HepG2 (cell line): Measurements from ENCODE around the gene INSRR. TPM values are rescaled to one million over a fixed set of nuclear protein-coding genes. Genes with fewer than 3 reads are reported as not detected.
A peak's percentile ranks its signal among the peaks of the same experiment; 100 is the strongest.

Source experiments
- ATAC-seq: fragments of 200-7000 bp; cut with Tn5 transposase; 3 replicates; pipeline ENCODE4 v1.9.1; 2020; ENCODE audit warnings: mild to moderate bottlenecking, moderate library complexity
- BruUV-seq: library from RNA; stranded (reverse); fragments of 400-500 nt; replicated peaks from 2 replicates; lab custom pipeline; 2021; lab: Mats Ljungman, UMichigan
- CTCF ChIA-PET: fragments of 300-600 bp; formaldehyde crosslinking; extraction: SDS; loops from one replicate; lab custom pipeline; 2021; ENCODE audit warnings: low total read pairs, inconsistent platforms, low intra/inter-chr PET ratio; lab: Yijun Ruan, JAX
- POLR2A ChIA-PET: fragments of 350-600 bp; sonication (Branson Sonifier 250); formaldehyde crosslinking; loops from one replicate; lab custom pipeline; 2020; ENCODE audit warnings: antibody characterized with exemption, inconsistent platforms; lab: Yijun Ruan, JAX
- DNase-seq: peaks from one replicate; pipeline ENCODE4 v3.0.0-alpha.2; 2015; ENCODE audit warnings: low spot score
- FAIRE-seq: peaks from 3 replicates; lab custom pipeline; 2011; peaks lifted over from hg19 to GRCh38; lab: Jason Lieb, UNC
- H2AFZ ChIP-seq: one replicate; pipeline ENCODE4 v1.6.1; 2011; ENCODE audit warnings: low read length, inconsistent platforms
- H3K27ac ChIP-seq: fragments of 300-600 bp; 3 replicates; pipeline ENCODE4 v1.8.0; 2011; ENCODE audit warnings: mixed run types, mild to moderate bottlenecking, mixed read lengths, low read length, inconsistent platforms; ENCODE audit not compliant: insufficient read depth; ENCODE audit errors: extremely low read length
- H3K27me3 ChIP-seq, 2 experiments: fragments of 200-600 bp in 1 of 2; 2 replicates in 1 of 2; 3 replicates in 1 of 2; pipeline versions ENCODE4 v1.6.0 to v1.8.0; 2011; ENCODE audit warnings: low read length in 2 of 2, mild to moderate bottlenecking in 2 of 2, moderate library complexity in 2 of 2, inconsistent platforms in 1 of 2; ENCODE audit not compliant: insufficient read depth in 2 of 2, control insufficient read depth in 1 of 2
- H3K36me3 ChIP-seq, 2 experiments: fragments of 200-600 bp in 1 of 2; replicated peaks in 1 of 2; 2 replicates in 1 of 2; 3 replicates in 1 of 2; pipeline versions ENCODE4 v1.5.1 to v1.8.0; 2011; ENCODE audit warnings: low read length in 2 of 2, inconsistent platforms in 1 of 2; ENCODE audit not compliant: insufficient read depth in 2 of 2, control insufficient read depth in 1 of 2
- H3K4me1 ChIP-seq: 2 replicates; pipeline ENCODE4 v1.5.1; 2012; ENCODE audit warnings: low read length, inconsistent platforms; ENCODE audit not compliant: insufficient read depth
- H3K4me2 ChIP-seq: 2 replicates; pipeline ENCODE4 v1.6.0; 2011; ENCODE audit warnings: low read depth, low read length, inconsistent platforms
- H3K4me3 ChIP-seq, 3 experiments: fragments of 200-600 bp in 1 of 3; sonication (generic), shearing (Covaris generic) in 1 of 3; replicated peaks in 1 of 3; 2 replicates each; pipeline ENCODE4 v1.5.1; 2011 to 2016; ENCODE audit warnings: low read length in 3 of 3, inconsistent platforms in 2 of 3, low read depth in 2 of 3, mild to moderate bottlenecking in 2 of 3, control low read depth in 1 of 3, mixed read lengths in 1 of 3; ENCODE audit not compliant: insufficient read depth in 1 of 3
- H3K79me2 ChIP-seq: one replicate; pipeline ENCODE4 v1.6.1; 2011; ENCODE audit warnings: low read length, inconsistent platforms; ENCODE audit not compliant: insufficient read depth
- H3K9ac ChIP-seq: 2 replicates; pipeline ENCODE4 v1.6.0; 2011; ENCODE audit warnings: mild to moderate bottlenecking, low read depth, low read length, inconsistent platforms; ENCODE audit not compliant: insufficient read depth
- H3K9me3 ChIP-seq: 2 replicates; pipeline ENCODE4 v1.5.1; 2012; ENCODE audit warnings: mild to moderate bottlenecking, low read length
- H4K20me1 ChIP-seq: 2 replicates; pipeline ENCODE4 v1.6.0; 2011; ENCODE audit warnings: inconsistent platforms, mild to moderate bottlenecking, low read length, moderate library complexity; ENCODE audit not compliant: insufficient read depth
- AHR ChIP-seq: IDR thresholded peaks from 2 replicates; pipeline ENCODE4 v1.6.1; 2018; ENCODE audit warnings: missing genetic modification reagents, missing compliant biosample characterization
- GZF1 ChIP-seq: sonication (generic); formaldehyde crosslinking; IDR thresholded peaks from 2 replicates; pipeline ENCODE4 v1.5.1; 2020; ENCODE audit warnings: mild to moderate bottlenecking, missing genetic modification reagents
- MTA1 ChIP-seq: sonication (generic); formaldehyde crosslinking; IDR thresholded peaks from 2 replicates; pipeline ENCODE4 v1.4.0; 2020; ENCODE audit warnings: missing genetic modification reagents, mild to moderate bottlenecking, borderline replicate concordance
- SMC3 ChIP-seq: IDR thresholded peaks from 2 replicates; pipeline ENCODE4 v1.6.1; 2011; ENCODE audit warnings: low read length, improper control_type of control experiment
- STAG1 ChIP-seq: sonication (generic); formaldehyde crosslinking; IDR thresholded peaks from 2 replicates; pipeline ENCODE4 v1.4.0; 2020; ENCODE audit warnings: missing genetic modification reagents
- WGBS: methylation state at CpG from one replicate; pipeline ENCODE4 v1.1.6; 2017; ENCODE audit warnings: low lambda C conversion rate; 5-methylcytosine and 5-hydroxymethylcytosine counted together
- in situ Hi-C: cut with HindIII; loops from 2 replicates; pipeline ENCODE4 v1.10.0; 2017; ENCODE audit warnings: low pct_unique_long_range_greater_than_20kb; ENCODE audit not compliant: extremely low pct_ligation_motif_present
- intact Hi-C: fragments of 100-400 bp; cut with micrococcal nuclease; formaldehyde crosslinking; loops from one replicate; pipeline ENCODE4 v1.10.0; 2022; ENCODE audit not compliant: unreplicated experiment
- polyA plus RNA-seq, 8 experiments: library from polyadenylated mRNA; depleted of rRNA in 3 of 8; stranded (reverse) in 7 of 8; unstranded in 1 of 8; fragments of >200 nt; fragmentation: Illumina TruSeq in 4 of 8; extraction: Trizol in 4 of 8; gene quantifications; 2 replicates each; pipeline versions ENCODE4 v1.2.1 to v1.2.3, GENCODE V29; 2011 to 2016; ENCODE audit warnings: low read depth in 4 of 8, missing spikeins in 1 of 8, mixed read lengths in 1 of 8; ENCODE audit not compliant: insufficient read depth in 1 of 8
- total RNA-seq, 5 experiments: library from RNA; depleted of rRNA; stranded (reverse); fragments of >200 nt; fragmentation: Illumina TruSeq; extraction: Trizol; gene quantifications; 2 replicates each; pipeline ENCODE4 v1.2.3, GENCODE V29; 2016; ENCODE audit warnings: low read depth in 1 of 5
- TF ChIP-seq, protein P1 (sequence below): sonication (generic); formaldehyde crosslinking; IDR thresholded peaks from 2 replicates; pipeline ENCODE4 v1.5.0; 2020; ENCODE audit warnings: mild to moderate bottlenecking, missing genetic modification reagents, moderate library complexity

INSRR gene
- total and polyA plus RNA-seq, 2 of the 13 experiments (the other 11 are each of a cell fraction or from before 2014, with no cell fraction given), result not detected

DNA sequence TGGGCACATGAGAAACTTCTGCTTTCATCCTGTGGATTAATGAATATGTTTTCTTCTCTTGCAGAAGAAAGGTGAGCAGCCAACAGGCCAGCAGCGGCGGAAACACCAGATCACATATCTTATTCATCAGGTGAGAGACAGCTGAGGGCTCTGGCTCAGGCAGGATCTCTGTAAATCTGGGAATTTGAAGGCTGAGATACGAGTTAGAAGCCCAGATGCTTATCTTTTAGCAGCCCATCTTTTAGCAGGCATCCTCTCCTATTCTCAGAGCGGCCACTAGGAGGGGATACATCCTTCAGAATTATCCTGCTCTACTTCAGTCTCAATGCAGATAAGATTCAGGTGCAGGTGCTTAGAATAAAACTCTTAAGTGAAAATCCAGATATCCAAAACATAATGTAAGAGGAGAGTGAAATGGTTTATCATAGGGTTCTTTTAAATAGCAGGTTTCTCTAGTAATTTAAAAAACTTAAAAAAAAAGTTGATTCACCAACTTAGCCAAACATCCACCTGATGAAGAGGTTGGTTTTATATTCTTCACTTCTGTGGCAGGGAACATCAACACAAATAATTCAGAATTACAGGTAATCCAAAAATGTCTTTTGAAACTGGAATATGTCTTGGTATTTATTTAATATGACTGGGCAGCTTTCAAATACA lies 61.6 kb downstream of the INSRR start (continued):
- TF ChIP-seq, protein P1, sequence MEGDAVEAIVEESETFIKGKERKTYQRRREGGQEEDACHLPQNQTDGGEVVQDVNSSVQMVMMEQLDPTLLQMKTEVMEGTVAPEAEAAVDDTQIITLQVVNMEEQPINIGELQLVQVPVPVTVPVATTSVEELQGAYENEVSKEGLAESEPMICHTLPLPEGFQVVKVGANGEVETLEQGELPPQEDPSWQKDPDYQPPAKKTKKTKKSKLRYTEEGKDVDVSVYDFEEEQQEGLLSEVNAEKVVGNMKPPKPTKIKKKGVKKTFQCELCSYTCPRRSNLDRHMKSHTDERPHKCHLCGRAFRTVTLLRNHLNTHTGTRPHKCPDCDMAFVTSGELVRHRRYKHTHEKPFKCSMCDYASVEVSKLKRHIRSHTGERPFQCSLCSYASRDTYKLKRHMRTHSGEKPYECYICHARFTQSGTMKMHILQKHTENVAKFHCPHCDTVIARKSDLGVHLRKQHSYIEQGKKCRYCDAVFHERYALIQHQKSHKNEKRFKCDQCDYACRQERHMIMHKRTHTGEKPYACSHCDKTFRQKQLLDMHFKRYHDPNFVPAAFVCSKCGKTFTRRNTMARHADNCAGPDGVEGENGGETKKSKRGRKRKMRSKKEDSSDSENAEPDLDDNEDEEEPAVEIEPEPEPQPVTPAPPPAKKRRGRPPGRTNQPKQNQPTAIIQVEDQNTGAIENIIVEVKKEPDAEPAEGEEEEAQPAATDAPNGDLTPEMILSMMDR (CRISPR knock-in tag), result peak; percentile 68
- TF ChIP-seq SMC3, result peak; percentile 46
- peak; percentile 56 for TF ChIP-seq STAG1 (CRISPR knock-in tag)

DNA sequence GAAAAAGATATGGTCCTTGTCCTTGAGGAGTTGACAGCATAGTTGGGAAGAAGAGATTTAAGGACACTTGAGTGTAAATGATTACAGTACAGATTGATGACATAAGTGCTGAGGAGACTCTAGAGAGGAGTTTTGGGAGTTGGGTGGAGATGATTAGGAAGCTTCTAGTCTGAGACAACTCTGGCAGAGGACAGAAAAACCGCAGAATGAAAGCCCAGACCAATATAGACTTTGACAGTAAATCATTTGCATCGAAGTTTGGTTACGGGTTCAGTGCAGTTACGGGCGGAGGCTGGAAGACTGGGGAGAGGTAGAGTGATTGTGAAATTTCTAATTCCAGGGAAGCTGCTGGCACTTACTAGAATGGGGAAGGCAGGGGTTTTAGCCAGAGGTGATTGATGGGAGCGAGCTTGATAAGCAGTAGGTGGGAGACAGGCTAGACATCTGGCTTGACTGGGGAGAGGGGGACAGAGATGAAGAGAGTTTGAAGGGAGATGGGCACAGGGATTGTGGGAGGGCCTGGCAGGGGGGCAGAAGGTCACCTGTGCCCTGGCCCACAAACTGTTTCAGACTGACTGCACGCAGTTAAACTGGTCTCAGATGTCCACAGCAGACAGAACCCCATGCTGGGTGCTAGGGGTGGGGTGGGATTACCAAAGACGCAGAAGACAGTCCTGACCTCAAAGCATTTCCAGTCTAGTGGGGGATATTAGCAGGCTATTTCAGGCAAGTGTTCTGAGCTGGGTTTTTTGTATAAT lies 62.4 kb downstream of the INSRR start:
- H3K27me3 ChIP-seq, result no peaks in the 10 kb centered on the region
- WGBS, result 92% methylated on average over 8 of the region's 8 CpGs
- intact Hi-C loops (loop anchor here (1.0 to 10.0 kb wide), 2 partner anchors 68 to 70 kb away; partner anchors contain the start of gene NTRK1), in situ Hi-C loops (loop anchor here (5.0 kb wide), 1 partner anchor 66 kb away; the partner anchor contains the start of gene NTRK1)
- CTCF ChIA-PET, result interaction anchor here (1.0 to 1.9 kb wide), 5 partner anchors 64 to 131 kb away, joined by 3 to 10 read pairs (median 6); partner anchors contain the start of gene NTRK1
- no peaks in the 10 kb centered on the region for H3K79me2 ChIP-seq
- ATAC-seq, result no peak
- no peak for DNase-seq
- no peak for FAIRE-seq
- no peak for TF ChIP-seq AHR
- no peak for TF ChIP-seq GZF1 (CRISPR knock-in tag)
- TF ChIP-seq MTA1 (CRISPR knock-in tag), result no peak
- no peaks in the 10 kb centered on the region for H3K9me3 ChIP-seq
- no peak overlapping the region for H2AFZ ChIP-seq
- POLR2A ChIA-PET, result interaction anchor here (1.6 kb wide), 1 partner anchor 29 kb away, joined by 5 read pairs; the partner anchor contains the start of gene PRCC
- H4K20me1 ChIP-seq, result no peaks in the 10 kb centered on the region
- peak overlapping the region; percentile 64 for H3K27ac ChIP-seq
- no peak overlapping the region for H3K4me2 ChIP-seq
- no TSS peak for BruUV-seq
- H3K36me3 ChIP-seq, result peaks cover 36 to 72% of the 10 kb centered on the region in 2 experiments
- H3K9ac ChIP-seq, result no peak overlapping the region
- no peak overlapping the region for H3K4me3 ChIP-seq
- H3K4me1 ChIP-seq, result peaks cover 39% of the 10 kb centered on the region
